Measurements from ENCODE around the gene REEP6.

- no peak for TF ChIP-seq GATA2 (IDR thresholded peaks at IDR 0.05; ENCODE audit: low read depth, low read length)
- TF ChIP-seq GATA3 (IDR thresholded peaks at IDR 0.05; ENCODE audit: low read depth, low read length): no peak
These were observed 38.8 kb upstream of the REEP6 start for GRCh38 chr19:1451916-1452801.

Measured in SH-SY5Y (cell line).